Measurements from ENCODE around the gene BCL11A. TPM values are rescaled to one million over a fixed set of nuclear protein-coding genes. Genes with fewer than 3 reads are reported as not detected.

Gene BCL11A
- total and polyA plus RNA-seq, 2 experiments from 2014 or later: 57.5 to 77.6 TPM

- no peaks in the 10 kb centered on the region for H4K20me1 ChIP-seq (replicated peaks; ENCODE audit: insufficient read depth)
- no peak overlapping the region for H3K27ac ChIP-seq (ENCODE audit: low read depth)
- no peak overlapping the region for H3K4me2 ChIP-seq
Observed at GRCh38 chr2:60408207-60408606, 145.2 kb downstream of the BCL11A start.

More at GRCh38 chr2:60408207-60408606, 145.2 kb downstream of the BCL11A start:
- no peak overlapping the region for H3K4me3 ChIP-seq
- no peak for ATAC-seq
- H3K9me2 ChIP-seq (ENCODE audit: insufficient read depth): no peaks in the 10 kb centered on the region
- no peaks in the 10 kb centered on the region for H3K9me3 Mint-ChIP-seq
- H3K4me1 ChIP-seq (ENCODE audit: insufficient read depth): peaks cover 30% of the 10 kb centered on the region
- TF ChIP-seq JUNB (IDR thresholded peaks at IDR 0.05; ENCODE audit: unreplicated experiment): no peak
- no peak for TF ChIP-seq NANOG (IDR thresholded peaks at IDR 0.05; ENCODE audit: borderline replicate concordance)
- TF ChIP-seq, protein P1, sequence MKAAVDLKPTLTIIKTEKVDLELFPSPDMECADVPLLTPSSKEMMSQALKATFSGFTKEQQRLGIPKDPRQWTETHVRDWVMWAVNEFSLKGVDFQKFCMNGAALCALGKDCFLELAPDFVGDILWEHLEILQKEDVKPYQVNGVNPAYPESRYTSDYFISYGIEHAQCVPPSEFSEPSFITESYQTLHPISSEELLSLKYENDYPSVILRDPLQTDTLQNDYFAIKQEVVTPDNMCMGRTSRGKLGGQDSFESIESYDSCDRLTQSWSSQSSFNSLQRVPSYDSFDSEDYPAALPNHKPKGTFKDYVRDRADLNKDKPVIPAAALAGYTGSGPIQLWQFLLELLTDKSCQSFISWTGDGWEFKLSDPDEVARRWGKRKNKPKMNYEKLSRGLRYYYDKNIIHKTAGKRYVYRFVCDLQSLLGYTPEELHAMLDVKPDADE (IDR thresholded peaks at IDR 0.05): no peak
- no peak for TF ChIP-seq ZNF462 (CRISPR knock-in tag; IDR thresholded peaks at IDR 0.05)
- no peak for TF ChIP-seq EZH2 (IDR thresholded peaks at IDR 0.05; ENCODE audit: low read depth, unreplicated experiment)
- TF ChIP-seq CREB1 (CRISPR knock-in tag; IDR thresholded peaks at IDR 0.05; ENCODE audit: low read depth): no peak
- no peak for TF ChIP-seq POLR2AphosphoS5 (IDR thresholded peaks at IDR 0.05; ENCODE audit: low read depth)
- no peak for TF ChIP-seq STAT1 (IDR thresholded peaks at IDR 0.05; ENCODE audit: unreplicated experiment)
- TF ChIP-seq ZNF114 (CRISPR knock-in tag; IDR thresholded peaks at IDR 0.05): no peak
- no peak for TF ChIP-seq ZNF331 (CRISPR knock-in tag; IDR thresholded peaks at IDR 0.05; ENCODE audit: low read depth)
- TF ChIP-seq, protein P2, sequence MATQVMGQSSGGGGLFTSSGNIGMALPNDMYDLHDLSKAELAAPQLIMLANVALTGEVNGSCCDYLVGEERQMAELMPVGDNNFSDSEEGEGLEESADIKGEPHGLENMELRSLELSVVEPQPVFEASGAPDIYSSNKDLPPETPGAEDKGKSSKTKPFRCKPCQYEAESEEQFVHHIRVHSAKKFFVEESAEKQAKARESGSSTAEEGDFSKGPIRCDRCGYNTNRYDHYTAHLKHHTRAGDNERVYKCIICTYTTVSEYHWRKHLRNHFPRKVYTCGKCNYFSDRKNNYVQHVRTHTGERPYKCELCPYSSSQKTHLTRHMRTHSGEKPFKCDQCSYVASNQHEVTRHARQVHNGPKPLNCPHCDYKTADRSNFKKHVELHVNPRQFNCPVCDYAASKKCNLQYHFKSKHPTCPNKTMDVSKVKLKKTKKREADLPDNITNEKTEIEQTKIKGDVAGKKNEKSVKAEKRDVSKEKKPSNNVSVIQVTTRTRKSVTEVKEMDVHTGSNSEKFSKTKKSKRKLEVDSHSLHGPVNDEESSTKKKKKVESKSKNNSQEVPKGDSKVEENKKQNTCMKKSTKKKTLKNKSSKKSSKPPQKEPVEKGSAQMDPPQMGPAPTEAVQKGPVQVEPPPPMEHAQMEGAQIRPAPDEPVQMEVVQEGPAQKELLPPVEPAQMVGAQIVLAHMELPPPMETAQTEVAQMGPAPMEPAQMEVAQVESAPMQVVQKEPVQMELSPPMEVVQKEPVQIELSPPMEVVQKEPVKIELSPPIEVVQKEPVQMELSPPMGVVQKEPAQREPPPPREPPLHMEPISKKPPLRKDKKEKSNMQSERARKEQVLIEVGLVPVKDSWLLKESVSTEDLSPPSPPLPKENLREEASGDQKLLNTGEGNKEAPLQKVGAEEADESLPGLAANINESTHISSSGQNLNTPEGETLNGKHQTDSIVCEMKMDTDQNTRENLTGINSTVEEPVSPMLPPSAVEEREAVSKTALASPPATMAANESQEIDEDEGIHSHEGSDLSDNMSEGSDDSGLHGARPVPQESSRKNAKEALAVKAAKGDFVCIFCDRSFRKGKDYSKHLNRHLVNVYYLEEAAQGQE (IDR thresholded peaks at IDR 0.05; ENCODE audit: unreplicated experiment): no peak
- no peak for TF ChIP-seq CTCF (conservative IDR thresholded peaks at IDR 0.05; ENCODE audit: low read depth in 2 of 2)
- TF ChIP-seq EZH2phosphoT487 (IDR thresholded peaks at IDR 0.05; ENCODE audit: unreplicated experiment): no peak
- no peak overlapping the region for H3K27ac Mint-ChIP-seq
- DNase-seq (ENCODE audit: low spot score): no peak
- peaks cover 4% of the 10 kb centered on the region; the same call in 1 of the 2 replicates for H3K27me3 ChIP-seq (ENCODE audit: insufficient read depth)
- no peaks in the 10 kb centered on the region for H3K79me2 ChIP-seq (replicated peaks; ENCODE audit: insufficient read depth)
- no peaks in the 10 kb centered on the region for H3K36me3 ChIP-seq (ENCODE audit: insufficient read depth)
- peaks cover 7% of the 10 kb centered on the region for H3K27me3 Mint-ChIP-seq (ENCODE audit: insufficient read depth, low read depth, poor library complexity)
- H3F3A ChIP-seq (replicated peaks; ENCODE audit: low read depth): no peaks in the 10 kb centered on the region
- peaks cover 36% of the 10 kb centered on the region for H3K4me1 Mint-ChIP-seq
- no peaks in the 10 kb centered on the region for H3K36me3 Mint-ChIP-seq (ENCODE audit: low read depth)
- H3K4me3 Mint-ChIP-seq: no peak overlapping the region
- H2AFZ ChIP-seq: no peak overlapping the region

All from GM23338 (cell line).